Endothelial cell of umbilical vein (primary cell): ENCODE measurements around the gene CSN1S1. TPM values are rescaled to one million over a fixed set of nuclear protein-coding genes. Genes with fewer than 3 reads are reported as not detected.

Source experiments
- BruUV-seq: library from RNA; stranded (reverse); fragments of 400-500 nt; replicated peaks from 2 replicates; lab custom pipeline; 2021; lab: Mats Ljungman, UMichigan
- CTCF ChIA-PET: fragments of 300-600, 350-600 bp; sonication (Branson Sonifier 250); formaldehyde crosslinking; loops from one replicate; lab custom pipeline; 2021; ENCODE audit warnings: antibody characterized with exemption, inconsistent platforms; lab: Charles Lee
- POLR2A ChIA-PET: fragments of 300-600, 350-600 bp; sonication (Branson Sonifier 250); formaldehyde crosslinking; loops from one replicate; lab custom pipeline; 2021; ENCODE audit warnings: antibody characterized with exemption, inconsistent platforms; lab: Charles Lee
- DNase-seq: peaks from one replicate; pipeline ENCODE4 v3.0.0-alpha.2; 2011; ENCODE audit warnings: low read depth, low spot score
- FAIRE-seq: peaks from 2 replicates; lab custom pipeline; 2011; peaks lifted over from hg19 to GRCh38; lab: Jason Lieb, UNC
- H2AFZ ChIP-seq: 2 replicates; pipeline ENCODE4 v1.6.0; 2012; ENCODE audit warnings: low read depth, low read length, control low read depth, inconsistent platforms
- H3K27ac ChIP-seq: 2 replicates; pipeline ENCODE4 v1.5.1; 2011; ENCODE audit warnings: low read depth, mild to moderate bottlenecking, control low read depth, low read length, moderate library complexity; ENCODE audit not compliant: insufficient read depth
- H3K27me3 ChIP-seq, 2 experiments: 2 replicates each; pipeline versions ENCODE4 v1.6.0 to v1.6.1; 2011; ENCODE audit warnings: low read length in 2 of 2, mixed read lengths in 1 of 2; ENCODE audit not compliant: control insufficient read depth in 2 of 2, insufficient read depth in 2 of 2
- H3K36me3 ChIP-seq, 2 experiments: 2 replicates in 1 of 2; 3 replicates in 1 of 2; pipeline ENCODE4 v1.5.1; 2011; ENCODE audit warnings: low read length in 2 of 2, mild to moderate bottlenecking in 1 of 2, moderate library complexity in 1 of 2; ENCODE audit not compliant: control insufficient read depth in 2 of 2, insufficient read depth in 2 of 2; ENCODE audit errors: extremely low read depth in 1 of 2
- H3K4me1 ChIP-seq: 3 replicates; pipeline ENCODE4 v1.5.1; 2011; ENCODE audit warnings: mild to moderate bottlenecking, low read length; ENCODE audit not compliant: control insufficient read depth, insufficient read depth; ENCODE audit errors: extremely low read depth
- H3K4me2 ChIP-seq: 2 replicates; pipeline ENCODE4 v1.6.1; 2011; ENCODE audit warnings: low read length, control low read depth, mixed read lengths; ENCODE audit not compliant: insufficient read depth
- H3K4me3 ChIP-seq, 3 experiments: fragments of 200-600 bp in 1 of 3; sonication (generic), shearing (Covaris generic) in 1 of 3; replicated peaks in 1 of 3; 2 replicates each; pipeline ENCODE4 v1.5.1; 2011 to 2016; ENCODE audit warnings: control low read depth in 3 of 3, low read length in 3 of 3, mild to moderate bottlenecking in 2 of 3, inconsistent platforms in 1 of 3, low read depth in 1 of 3, moderate library complexity in 1 of 3; ENCODE audit not compliant: insufficient read depth in 1 of 3
- H3K79me2 ChIP-seq: 2 replicates; pipeline ENCODE4 v1.6.0; 2012; ENCODE audit warnings: low read length, inconsistent platforms; ENCODE audit not compliant: control insufficient read depth, insufficient read depth
- H3K9ac ChIP-seq: replicated peaks from 2 replicates; pipeline ENCODE3; 2011; ENCODE audit warnings: low read length, control low read depth; ENCODE audit not compliant: insufficient read depth; ENCODE audit errors: extremely low read depth
- H3K9me1 ChIP-seq: replicated peaks from 3 replicates; pipeline ENCODE4 v1.6.0; 2011; ENCODE audit warnings: mild to moderate bottlenecking, low read length; ENCODE audit not compliant: control insufficient read depth, insufficient read depth; ENCODE audit errors: extremely low read depth
- H3K9me3 ChIP-seq: replicated peaks from 2 replicates; pipeline ENCODE4 v1.5.1; 2012; ENCODE audit warnings: low read length, inconsistent platforms; ENCODE audit not compliant: control insufficient read depth, insufficient read depth
- H4K20me1 ChIP-seq: replicated peaks from 2 replicates; pipeline ENCODE3; 2011; ENCODE audit warnings: mild to moderate bottlenecking, low read length; ENCODE audit not compliant: control insufficient read depth, insufficient read depth; ENCODE audit errors: extremely low read depth
- EZH2 ChIP-seq: IDR thresholded peaks from 2 replicates; pipeline ENCODE4 v1.6.1; 2012; ENCODE audit warnings: borderline replicate concordance, low read depth, mild to moderate bottlenecking, moderate library complexity, low read length, inconsistent platforms; ENCODE audit not compliant: severe bottlenecking
- FOS ChIP-seq: IDR thresholded peaks from 2 replicates; pipeline ENCODE4 v1.6.1; 2011; ENCODE audit warnings: mild to moderate bottlenecking, low read length, moderate library complexity, borderline replicate concordance; ENCODE audit not compliant: insufficient read depth
- GATA2 ChIP-seq: IDR thresholded peaks from 2 replicates; pipeline ENCODE4 v1.7.0; 2011; ENCODE audit warnings: low read depth, mild to moderate bottlenecking, moderate library complexity, mixed read lengths, low read length; ENCODE audit not compliant: insufficient read length, insufficient read depth
- JUN ChIP-seq: IDR thresholded peaks from 2 replicates; pipeline ENCODE4 v1.6.1; 2011; ENCODE audit warnings: borderline replicate concordance, low read depth; ENCODE audit not compliant: insufficient read length, insufficient read depth
- MYC ChIP-seq: IDR thresholded peaks from one replicate; pipeline ENCODE4 v1.6.1; 2011; ENCODE audit warnings: mild to moderate bottlenecking, low read depth, low read length
- POLR2A ChIP-seq: IDR thresholded peaks from 2 replicates; pipeline ENCODE4 v1.6.1; 2012; ENCODE audit warnings: low read depth, mild to moderate bottlenecking, control low read depth, low read length
- POLR2AphosphoS5 ChIP-seq: IDR thresholded peaks from 2 replicates; pipeline ENCODE4 v1.6.1; 2012; ENCODE audit warnings: low read depth, mild to moderate bottlenecking, control low read depth, low read length, moderate library complexity; ENCODE audit not compliant: insufficient read depth
- dilution Hi-C: fragments of 300-500 bp; cut with MboI; formaldehyde crosslinking; loops from one replicate; pipeline ENCODE4 v1.15.0; 2019; ENCODE audit warnings: low sequenced_read_pairs; ENCODE audit not compliant: extremely low pct_ligation_motif_present
- intact Hi-C: fragments of 100-400 bp; cut with micrococcal nuclease; formaldehyde crosslinking; loops from one replicate; pipeline ENCODE4 v1.10.0; 2022
- polyA plus RNA-seq, 4 experiments: library from polyadenylated mRNA; depleted of rRNA in 3 of 4; stranded (reverse) in 3 of 4; unstranded in 1 of 4; fragments of >200 nt; gene quantifications; 2 replicates each; pipeline versions ENCODE4 v1.2.1 to v1.2.3, GENCODE V29; 2011 to 2012; ENCODE audit warnings: missing spikeins in 1 of 4
- total RNA-seq: library from RNA; stranded (reverse); gene quantifications from 2 replicates; pipeline ENCODE4 v1.2.3, GENCODE V29; 2021
- TF ChIP-seq, protein P1 (sequence below), 2 donors: IDR thresholded peaks; 1 replicate in 1 of 2; 2 replicates in 1 of 2; pipeline ENCODE4 v1.5.1; 2011; ENCODE audit warnings: low read length in 2 of 2, mild to moderate bottlenecking in 2 of 2, moderate library complexity in 2 of 2, control low read depth in 1 of 2, inconsistent platforms in 1 of 2, low read depth in 1 of 2; ENCODE audit not compliant: insufficient read depth in 1 of 2; ENCODE audit errors: extremely low read depth in 1 of 2
- TF ChIP-seq, protein P2 (sequence below): IDR thresholded peaks from 2 replicates; pipeline ENCODE4 v1.6.1; 2011; ENCODE audit not compliant: insufficient read depth, insufficient read length

CSN1S1 gene
- total and polyA plus RNA-seq, 2 donors (not counting 3 experiments of a cell fraction or from before 2014, with no cell fraction given), result not detected

DNA sequence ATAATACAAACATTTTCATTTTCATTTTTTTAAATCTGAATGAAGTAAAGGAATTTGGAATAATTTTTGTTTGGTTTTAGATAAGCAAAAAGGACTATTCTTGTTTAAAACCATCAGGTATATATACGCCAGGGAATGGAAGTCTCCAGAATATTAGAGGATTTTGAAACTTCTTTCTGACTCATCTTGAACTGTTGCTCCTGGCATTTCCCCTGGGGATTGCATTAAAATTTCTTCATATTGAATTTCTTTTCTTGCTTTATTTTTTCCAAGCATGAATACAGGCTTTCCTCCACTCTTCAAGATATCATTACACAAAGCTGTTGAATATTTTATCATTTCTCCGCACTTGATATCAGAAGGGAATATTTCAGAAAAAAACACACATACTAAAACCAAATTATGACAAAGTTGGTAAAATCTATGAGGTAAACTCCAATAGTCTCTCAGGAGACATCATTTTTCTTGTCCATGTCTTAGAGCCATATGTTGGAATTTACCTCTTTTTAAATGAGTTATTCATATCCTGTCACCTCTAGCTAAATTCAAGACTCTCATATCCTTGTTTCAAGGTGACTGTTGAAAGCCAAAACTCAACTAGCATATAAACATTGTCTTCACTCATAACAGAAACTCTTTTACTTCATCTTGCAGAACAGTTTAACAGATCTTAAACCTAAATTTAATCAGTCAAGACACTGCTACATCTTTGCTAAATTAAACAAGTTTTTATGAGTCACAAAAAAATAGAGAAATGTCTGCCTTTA is 20.7 kb upstream of the CSN1S1 start:
- no peaks in the 10 kb centered on the region for H3K9me3 ChIP-seq
- no peaks in the 10 kb centered on the region for H3K79me2 ChIP-seq
- no peak overlapping the region for H2AFZ ChIP-seq
- intact Hi-C loops (no loop called here), dilution Hi-C loops (no loop called here)
- no peaks in the 10 kb centered on the region for H3K9me1 ChIP-seq
- CTCF ChIA-PET, result no interaction called here
- BruUV-seq, result no TSS peak
- no peaks in the 10 kb centered on the region for H3K36me3 ChIP-seq
- no peak overlapping the region for H3K9ac ChIP-seq
- no peak overlapping the region for H3K4me3 ChIP-seq
- no peak overlapping the region for H3K4me2 ChIP-seq
- no peak overlapping the region for H3K27ac ChIP-seq
- no peaks in the 10 kb centered on the region for H3K4me1 ChIP-seq
- FAIRE-seq, result no peak
- TF ChIP-seq, protein P1, sequence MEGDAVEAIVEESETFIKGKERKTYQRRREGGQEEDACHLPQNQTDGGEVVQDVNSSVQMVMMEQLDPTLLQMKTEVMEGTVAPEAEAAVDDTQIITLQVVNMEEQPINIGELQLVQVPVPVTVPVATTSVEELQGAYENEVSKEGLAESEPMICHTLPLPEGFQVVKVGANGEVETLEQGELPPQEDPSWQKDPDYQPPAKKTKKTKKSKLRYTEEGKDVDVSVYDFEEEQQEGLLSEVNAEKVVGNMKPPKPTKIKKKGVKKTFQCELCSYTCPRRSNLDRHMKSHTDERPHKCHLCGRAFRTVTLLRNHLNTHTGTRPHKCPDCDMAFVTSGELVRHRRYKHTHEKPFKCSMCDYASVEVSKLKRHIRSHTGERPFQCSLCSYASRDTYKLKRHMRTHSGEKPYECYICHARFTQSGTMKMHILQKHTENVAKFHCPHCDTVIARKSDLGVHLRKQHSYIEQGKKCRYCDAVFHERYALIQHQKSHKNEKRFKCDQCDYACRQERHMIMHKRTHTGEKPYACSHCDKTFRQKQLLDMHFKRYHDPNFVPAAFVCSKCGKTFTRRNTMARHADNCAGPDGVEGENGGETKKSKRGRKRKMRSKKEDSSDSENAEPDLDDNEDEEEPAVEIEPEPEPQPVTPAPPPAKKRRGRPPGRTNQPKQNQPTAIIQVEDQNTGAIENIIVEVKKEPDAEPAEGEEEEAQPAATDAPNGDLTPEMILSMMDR (IDR thresholded peaks at IDR 0.05; ENCODE audit: extremely low read depth in 1 of 2, insufficient read depth in 1 of 2, low read depth in 1 of 2, low read length in 2 of 2), result no peak
- no peaks in the 10 kb centered on the region for H4K20me1 ChIP-seq
- POLR2A ChIA-PET, result no interaction called here
- no peak for DNase-seq
- no peaks in the 10 kb centered on the region for H3K27me3 ChIP-seq

DNA sequence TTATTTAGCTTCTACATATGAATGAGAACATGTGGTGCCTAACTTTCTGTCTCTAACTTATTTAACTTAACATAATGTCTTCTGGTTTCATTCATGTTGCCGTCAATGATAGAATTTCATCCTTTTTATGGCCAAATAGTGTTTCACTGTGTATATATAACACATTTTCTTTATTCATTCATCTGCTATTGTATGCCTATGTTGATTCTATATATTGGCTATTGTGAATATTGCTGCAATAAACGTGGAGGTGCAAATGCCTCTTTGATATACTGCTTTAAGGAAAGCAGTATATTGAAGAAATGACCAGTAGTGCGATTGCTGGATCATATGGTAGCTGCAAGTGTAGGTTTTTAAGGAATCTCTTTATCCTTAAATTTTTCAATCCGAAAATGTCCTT is 10.0 kb upstream of the CSN1S1 start:
- H3K9me3 ChIP-seq, result no peaks in the 10 kb centered on the region
- no peaks in the 10 kb centered on the region for H3K36me3 ChIP-seq
- H3K27ac ChIP-seq, result no peak overlapping the region
- dilution Hi-C loops, result no loop called here
- no peaks in the 10 kb centered on the region for H4K20me1 ChIP-seq
- H2AFZ ChIP-seq, result no peak overlapping the region
- DNase-seq (no peak), FAIRE-seq (no peak)
- intact Hi-C loops, result no loop called here
- no peaks in the 10 kb centered on the region for H3K4me1 ChIP-seq
- TF ChIP-seq, protein P2, sequence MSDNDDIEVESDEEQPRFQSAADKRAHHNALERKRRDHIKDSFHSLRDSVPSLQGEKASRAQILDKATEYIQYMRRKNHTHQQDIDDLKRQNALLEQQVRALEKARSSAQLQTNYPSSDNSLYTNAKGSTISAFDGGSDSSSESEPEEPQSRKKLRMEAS, result no peak
- TF ChIP-seq GATA2, result no peak
- TF ChIP-seq, protein P1 (IDR thresholded peaks at IDR 0.05; ENCODE audit: extremely low read depth in 1 of 2, insufficient read depth in 1 of 2, low read depth in 1 of 2, low read length in 2 of 2), result no peak
- TF ChIP-seq POLR2A, result no peak
- TF ChIP-seq MYC, result no peak
- no peak for TF ChIP-seq EZH2
- no peak for TF ChIP-seq JUN
- no peak for TF ChIP-seq POLR2AphosphoS5
- TF ChIP-seq FOS, result no peak
- H3K79me2 ChIP-seq, result no peaks in the 10 kb centered on the region
- ChIA-PET CTCF (no interaction called here), POLR2A (no interaction called here)
- H3K4me3 ChIP-seq, result no peak overlapping the region
- BruUV-seq, result no TSS peak
- H3K9me1 ChIP-seq, result no peaks in the 10 kb centered on the region
- H3K4me2 ChIP-seq, result no peak overlapping the region
- H3K9ac ChIP-seq, result no peak overlapping the region
- H3K27me3 ChIP-seq, result no peaks in the 10 kb centered on the region
